ENCODE data around the gene FNDC10.

GRCh38 chr1:1618396-1619068, 18.6 kb upstream of the FNDC10 start:
- no peak for TF ChIP-seq FOXA1 (IDR thresholded peaks at IDR 0.05)
- TF ChIP-seq HDGF (IDR thresholded peaks at IDR 0.05; ENCODE audit: borderline replicate concordance), result no peak
- TF ChIP-seq SP1 (IDR thresholded peaks at IDR 0.05), result no peak
- no peak for TF ChIP-seq LEF1 (IDR thresholded peaks at IDR 0.05; ENCODE audit: borderline replicate concordance)
- TF ChIP-seq, protein P1, sequence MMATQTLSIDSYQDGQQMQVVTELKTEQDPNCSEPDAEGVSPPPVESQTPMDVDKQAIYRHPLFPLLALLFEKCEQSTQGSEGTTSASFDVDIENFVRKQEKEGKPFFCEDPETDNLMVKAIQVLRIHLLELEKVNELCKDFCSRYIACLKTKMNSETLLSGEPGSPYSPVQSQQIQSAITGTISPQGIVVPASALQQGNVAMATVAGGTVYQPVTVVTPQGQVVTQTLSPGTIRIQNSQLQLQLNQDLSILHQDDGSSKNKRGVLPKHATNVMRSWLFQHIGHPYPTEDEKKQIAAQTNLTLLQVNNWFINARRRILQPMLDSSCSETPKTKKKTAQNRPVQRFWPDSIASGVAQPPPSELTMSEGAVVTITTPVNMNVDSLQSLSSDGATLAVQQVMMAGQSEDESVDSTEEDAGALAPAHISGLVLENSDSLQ (IDR thresholded peaks at IDR 0.05), result no peak
- no peak for TF ChIP-seq BHLHE40 (IDR thresholded peaks at IDR 0.05; ENCODE audit: borderline replicate concordance)

All from HEK293T (cell line).